Activated CD8-positive, alpha-beta memory T cell treated with anti-CD3 and anti-CD28 coated beads for 4 hours (primary cell): ENCODE data around the gene CHD6.
A peak's percentile ranks its signal among the peaks of the same experiment; 100 is the strongest.

Source experiments
- DNase-seq, 2 donors: peaks; one replicate each; pipeline ENCODE4 v3.0.0-alpha.2; 2020; ENCODE audit warnings: low read depth in 2 of 2

CHD6 gene

DNA sequence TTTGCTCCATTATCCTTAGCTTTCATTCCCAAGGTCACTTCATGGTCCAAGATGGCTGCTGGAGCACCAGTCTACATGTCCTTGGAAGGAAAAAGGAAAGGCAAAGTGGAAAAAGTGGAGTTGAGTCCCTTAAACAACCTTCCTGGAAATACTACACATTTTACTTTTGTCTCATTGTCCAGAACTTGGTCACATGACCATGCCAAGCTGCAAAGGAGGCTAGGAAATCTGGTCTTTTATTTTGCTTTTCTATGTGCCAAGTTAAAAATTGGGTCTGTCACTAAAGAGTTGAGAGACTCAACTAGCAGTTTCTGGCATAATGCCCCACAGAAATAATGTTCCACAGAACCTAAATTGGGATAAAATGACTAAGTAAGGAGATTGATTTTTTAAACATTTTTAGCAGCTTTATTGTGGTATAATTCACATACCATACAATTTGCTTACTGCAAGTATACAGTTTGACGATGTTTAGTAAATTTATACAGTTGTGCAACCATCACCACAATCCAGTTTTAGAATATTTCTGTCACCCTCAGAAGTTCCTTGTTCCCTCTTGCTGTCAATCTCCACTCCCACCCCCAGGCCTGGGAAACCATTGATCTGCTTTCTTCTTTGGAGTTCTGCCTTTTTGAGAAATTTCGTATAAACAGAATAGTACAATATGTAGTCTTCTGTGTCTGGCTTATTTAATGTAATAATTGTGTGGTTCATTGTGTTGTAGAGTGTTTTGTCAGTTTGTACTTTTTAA is 5.6 kb upstream of the CHD6 start:
- DNase-seq, result no peak

DNA sequence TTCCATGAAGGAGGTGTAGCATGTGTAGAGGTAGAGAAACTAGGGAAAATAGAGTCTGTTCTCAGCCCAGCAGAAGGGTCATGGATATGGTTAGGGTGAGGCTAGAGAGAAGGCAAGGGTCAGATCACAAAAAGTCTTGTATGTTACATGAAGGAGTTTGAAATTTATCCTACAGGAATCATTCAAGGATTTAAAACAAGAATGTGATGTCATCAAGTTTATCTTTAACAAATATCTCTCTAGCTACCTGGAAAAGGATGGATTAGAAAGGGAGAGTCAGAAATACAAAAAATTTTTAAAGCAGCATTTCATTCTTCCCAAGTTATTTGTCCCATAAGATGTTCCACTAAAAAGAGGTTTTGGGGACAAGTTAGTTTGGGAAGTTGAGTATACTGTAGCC is 4.4 kb upstream of the CHD6 start:
- no peak for DNase-seq

DNA sequence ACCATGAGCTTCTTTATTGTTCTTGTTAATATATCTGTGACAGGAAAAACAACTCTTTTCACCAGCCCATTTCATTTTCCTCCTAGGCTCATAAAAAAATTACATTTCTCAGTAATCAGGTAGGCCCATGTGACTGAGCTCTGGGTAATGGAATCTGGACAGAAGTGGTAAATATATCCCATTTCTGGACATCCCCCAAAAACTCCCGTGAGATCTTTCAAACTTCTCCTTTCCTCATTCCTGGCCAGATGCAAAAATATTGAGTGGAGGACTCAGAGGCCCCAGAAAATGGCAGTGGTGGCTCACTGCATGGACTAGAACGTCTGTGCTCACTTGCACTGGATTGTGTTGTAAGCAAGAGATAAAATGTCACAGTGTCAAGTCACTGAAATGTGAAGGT is 3.8 kb upstream of the CHD6 start:
- no peak for DNase-seq

DNA sequence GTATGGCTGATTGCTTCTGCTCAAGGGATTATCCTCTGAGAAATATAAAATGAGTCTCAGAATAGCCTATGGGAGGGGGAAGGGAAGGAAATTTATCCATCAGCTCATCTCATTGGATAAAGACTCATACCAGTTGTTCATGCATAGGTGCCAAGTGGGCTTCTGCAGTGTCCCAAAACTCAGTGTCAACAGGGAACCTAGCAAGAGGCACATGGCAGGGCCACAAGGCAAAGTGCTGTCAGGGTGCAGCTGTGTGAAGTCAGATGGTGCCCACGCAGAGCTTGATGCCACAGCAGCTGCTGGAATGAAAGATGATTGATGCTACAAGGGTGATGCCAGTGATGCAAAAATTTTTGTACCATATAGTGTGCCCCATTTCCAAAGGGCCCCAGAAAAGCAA is 3.2 kb upstream of the CHD6 start:
- DNase-seq, result no peak

DNA sequence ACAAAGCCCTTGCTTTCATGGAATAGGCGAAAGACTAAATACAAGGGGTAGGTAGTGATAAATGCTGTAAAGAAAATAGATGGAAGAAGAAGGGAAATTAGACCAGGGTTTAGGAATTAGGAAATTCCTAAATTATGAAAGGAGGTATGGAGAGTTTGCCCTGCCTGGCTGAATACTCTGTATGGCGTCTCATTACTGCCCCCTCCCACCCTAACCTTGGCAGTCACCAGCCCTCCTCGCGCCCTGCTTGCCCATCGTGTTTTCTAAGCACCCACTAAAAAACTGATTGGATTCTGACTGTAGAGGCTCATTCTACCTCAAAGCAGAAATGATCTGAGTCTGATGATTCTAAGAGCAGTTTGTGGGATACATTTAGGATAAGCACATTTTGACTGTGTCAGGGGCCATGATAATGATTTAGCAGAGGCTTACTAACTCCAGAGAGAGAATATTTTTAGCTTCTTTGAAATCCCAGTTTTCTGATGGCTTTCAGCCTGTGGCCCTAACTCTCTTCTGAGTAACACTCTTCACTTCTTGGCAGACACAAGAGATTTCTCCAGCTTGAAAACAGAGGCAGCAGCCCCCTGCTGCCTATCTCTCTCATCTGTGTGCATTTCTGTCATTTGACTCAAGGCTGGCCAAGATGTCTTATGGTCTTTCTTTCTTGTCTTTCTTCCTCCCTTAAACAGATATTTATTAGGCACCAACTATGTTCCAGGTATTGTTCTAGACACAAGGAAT is 1.4 kb upstream of the CHD6 start:
- no peak for DNase-seq

DNA sequence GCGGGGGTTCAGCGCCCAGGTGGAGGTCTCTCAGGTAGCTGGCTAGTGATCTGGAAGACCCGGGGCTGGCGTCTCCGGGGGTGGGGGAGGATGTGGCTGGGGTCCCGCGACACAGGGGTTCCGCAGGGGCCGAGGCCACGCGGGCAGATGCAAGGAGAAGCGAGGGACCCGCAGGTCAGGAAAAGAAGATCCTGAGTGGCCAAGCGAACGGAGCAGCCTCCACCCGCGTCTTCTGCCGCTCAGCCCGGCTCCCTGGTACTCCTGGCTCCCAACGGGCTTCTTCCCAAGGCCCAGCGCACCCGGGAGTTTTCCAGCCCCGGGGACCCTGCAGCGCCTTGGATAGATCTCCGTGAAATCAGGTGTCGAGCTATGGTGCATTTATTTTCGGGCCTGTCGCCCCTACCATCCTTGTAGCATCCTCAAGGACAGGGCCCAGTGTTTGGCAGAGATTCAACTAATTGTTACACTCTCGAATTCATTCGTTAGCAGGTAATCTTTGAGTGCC is 682 bp upstream of the CHD6 start:
- DNase-seq, result no peak

DNA sequence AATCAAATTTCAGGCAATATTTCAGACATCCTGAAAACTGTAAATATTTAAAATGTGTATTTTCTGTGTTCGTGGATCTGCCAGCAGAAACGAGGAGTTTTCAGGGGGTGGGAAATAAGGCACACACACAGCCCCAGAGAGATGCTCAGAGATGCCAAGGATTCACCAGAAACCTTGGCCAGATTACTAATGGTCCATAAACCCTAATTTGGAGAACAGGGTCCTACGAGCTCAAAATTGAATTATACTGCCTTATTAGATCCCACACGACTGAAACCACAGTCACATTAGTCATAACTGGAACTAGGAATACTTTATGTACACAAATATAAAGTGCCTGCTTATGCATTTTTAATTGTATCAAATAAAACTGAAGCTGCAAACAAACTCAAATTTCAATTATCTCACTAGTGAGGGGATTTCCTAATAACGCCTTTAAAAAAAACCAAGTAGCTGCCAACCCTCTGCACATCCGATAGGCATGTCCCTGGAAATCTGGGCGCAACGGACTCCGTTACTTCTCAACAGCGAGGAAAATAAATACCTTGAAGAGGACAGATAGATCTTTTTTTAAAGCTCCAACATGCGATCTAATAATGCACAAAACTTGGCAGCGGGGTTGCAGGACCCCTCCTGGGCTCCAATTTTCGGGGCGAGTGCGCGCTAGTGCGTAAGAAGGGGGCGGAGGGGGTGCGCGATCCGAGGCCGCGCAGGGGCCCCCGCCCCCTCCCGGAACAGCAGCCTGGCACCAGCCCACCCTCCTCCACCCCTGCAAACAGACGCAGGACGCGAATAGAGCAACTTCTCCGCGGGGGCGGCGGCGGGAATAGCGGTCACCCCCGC is 897 bp downstream of the CHD6 start:
- DNase-seq, result peak; percentile 13 to 22

DNA sequence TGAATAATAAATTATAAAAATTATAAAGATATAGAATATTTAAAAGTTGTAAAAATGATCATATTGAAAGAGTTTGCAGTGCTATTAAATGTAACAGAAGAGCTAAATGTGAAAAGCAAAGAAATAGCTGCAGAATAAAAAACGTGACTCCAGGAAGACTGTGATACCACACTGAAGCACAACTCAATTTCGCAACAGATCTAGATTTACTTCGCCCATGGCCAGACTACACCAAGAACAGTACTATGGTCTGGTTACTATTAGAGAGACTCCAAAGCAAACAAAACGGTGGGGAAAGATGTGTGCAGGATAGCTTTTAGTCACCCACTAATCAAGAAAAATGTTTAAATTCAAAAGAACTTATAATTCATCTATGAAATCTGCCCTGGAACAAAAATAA is 1.9 kb downstream of the CHD6 start:
- no peak for DNase-seq

DNA sequence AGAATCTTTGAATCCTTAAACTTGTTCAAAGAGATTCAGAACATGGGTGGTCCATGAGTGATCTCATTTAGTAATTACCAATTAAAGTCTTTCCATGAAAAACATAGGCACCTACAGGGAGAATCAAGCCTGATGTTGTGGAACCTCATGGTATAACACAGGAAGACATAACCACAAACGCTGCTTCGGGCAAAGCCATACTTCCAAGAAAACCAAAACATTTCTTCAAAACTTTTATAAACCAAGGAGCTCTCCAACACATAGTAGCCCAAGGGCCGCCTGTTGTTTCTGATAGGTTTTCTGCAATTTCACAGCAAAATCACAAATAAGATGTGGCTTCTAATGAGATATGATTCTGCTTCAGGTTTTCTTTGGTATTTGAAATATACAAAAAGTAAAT is 2.5 kb downstream of the CHD6 start:
- DNase-seq, result no peak

DNA sequence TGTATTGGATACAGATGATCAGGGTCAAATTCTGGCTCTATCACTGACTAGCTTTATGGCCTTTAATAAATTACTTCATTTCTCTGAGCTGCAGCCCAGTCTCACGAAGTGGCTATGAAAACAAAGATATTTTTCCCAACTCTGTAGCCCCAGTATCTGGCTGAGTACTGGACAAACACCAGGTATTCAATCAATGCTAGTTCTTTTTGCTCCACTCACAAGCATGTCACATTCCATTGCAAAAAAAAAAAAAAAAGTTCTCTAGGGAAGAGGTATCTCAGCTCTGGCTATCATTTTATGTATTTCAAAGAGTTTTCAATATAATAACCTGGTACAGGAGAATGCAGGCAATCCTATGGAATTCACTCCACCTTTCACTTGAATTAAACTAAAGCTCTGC is 3.1 kb downstream of the CHD6 start:
- DNase-seq, result no peak

DNA sequence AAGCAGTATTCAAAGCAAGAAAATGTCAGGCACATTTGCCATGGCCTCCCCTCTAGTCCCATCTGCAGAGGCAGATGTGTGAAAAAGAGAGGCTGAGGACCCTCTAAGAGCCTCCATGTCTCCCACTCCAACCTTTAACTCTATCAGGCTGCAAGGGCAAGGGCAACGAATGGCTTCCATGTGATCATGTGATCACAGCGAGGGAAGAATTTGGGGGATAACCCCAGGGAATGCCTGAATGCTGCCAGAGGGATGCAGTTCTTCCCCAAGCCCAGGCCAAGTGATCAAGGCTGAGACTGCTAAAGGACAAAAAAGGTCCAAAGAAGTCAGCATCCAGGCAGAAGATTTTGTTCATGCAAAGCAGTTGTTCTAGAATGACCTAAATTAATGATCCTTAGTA is 4.9 kb downstream of the CHD6 start:
- DNase-seq, result no peak

DNA sequence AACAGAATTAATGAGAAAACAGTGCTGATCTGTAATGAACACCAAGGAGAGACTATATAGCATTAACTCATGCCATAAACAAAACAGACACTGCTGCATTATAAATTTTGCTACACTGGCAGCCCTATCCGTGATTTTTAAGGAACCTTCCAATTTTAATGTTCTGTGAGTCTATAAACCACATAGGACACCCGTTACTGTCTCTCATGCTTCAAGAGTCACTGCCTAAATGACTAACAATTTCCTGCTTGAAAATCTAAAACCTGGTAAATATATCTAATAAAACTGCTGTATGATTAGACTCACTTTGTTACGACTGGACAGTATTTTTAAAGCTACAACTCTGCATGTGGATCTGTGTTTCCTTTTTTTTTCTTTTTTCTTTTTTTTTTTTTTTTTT is 8.7 kb downstream of the CHD6 start:
- no peak for DNase-seq

DNA sequence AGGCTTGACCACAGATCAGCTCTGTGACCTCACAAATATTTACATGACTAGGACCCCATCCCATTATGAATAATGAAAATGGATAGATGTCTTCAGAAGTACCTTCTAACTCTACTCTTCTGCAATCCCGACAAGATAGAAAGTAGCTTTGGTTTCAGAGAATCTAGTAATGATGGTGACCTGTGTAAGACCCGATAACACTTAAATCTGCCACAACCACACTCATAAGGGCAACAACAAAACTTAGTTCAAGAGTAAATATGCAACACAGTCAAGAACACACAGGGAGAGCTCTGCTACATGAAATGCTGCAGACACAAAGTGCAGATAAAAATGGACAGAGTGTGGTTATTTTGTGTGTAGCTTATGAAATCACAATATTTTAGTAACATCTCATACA is 9.6 kb downstream of the CHD6 start:
- no peak for DNase-seq

DNA sequence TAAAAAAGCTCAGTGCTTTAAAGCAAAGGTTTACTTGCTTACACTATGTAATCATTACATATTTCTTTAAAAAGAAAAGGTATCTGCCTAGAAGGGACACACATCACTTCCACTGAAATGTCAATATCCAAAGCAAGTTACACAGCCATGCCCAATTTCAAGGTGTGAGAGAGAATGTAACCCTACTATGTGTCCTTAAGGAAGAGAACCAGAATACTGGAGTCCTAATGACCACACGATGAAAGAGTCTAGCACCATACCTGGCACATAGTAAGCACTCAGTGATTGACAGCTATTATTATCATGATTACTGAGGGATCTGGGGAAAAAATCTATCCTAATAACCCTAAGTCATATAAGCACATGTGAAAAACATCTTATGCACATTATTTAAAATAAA is 10.4 kb downstream of the CHD6 start:
- DNase-seq, result no peak

DNA sequence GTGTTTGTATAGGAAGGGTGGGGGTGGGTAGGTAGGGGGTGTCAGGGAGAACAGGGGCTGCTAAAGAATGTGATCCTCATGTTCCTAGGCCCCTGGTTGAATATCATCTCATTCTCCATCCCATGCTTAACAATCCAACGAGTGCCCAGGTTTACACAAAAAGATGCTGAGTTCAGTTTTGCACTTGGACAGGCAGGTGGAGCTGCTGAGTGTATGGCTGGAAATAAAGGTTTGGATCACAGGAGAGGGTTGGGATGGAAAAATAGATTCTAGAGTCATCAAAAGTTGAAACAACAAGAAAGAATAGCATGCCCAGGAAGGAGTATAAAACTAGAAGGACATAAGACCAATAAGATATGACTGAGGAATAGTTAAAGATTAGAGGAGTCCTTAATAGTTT is 14.2 kb downstream of the CHD6 start:
- no peak for DNase-seq

DNA sequence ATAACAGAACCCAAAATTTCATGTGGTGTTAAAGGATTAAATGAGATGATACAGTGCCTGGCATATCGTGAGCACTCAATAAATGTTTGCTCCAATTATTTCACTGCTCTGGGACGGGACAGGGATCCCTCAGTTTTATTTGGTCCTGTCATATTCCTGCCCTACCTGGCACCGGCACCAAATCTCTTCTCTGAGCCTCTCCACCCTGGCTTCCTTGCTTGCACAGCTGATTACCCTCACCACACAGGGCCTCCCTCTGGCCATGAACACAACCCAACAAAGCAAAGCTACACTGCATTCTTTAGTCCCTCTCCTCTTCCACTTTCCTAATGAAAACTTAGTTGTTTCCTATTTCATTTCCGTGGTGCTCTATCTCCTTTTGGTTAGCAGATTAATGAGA is 16.4 kb downstream of the CHD6 start:
- DNase-seq, result no peak

DNA sequence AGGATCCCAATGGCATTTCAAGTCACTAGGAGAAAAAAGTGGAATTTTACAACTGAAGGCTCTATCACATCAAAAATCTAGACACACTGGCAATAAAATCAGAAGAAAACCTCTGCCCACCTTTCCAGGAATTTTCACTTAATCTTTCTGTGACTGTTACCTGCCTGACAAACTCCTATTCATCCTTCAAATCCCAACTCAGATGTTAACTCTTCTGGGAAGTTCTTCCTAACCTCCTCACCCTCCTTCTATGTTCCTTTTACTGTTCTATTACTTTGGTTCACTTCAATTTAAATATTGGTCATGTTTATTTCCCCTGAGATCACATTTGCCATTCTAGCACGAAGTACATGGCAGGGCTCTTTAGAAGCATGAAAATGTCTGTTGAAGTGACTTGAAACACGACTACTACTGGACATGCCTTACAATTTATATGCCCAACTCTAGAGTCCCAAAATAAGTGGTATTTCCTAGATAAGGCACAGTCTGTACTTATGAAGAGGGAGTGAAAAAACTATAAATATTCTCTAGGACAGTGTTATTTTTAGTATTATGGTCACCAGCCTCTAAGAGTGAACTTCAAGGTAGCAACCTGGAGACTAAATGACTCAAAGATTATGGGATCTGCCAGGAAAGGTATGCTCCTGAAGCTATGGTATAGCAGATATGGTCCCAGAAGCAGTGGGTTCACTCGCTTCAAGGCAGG is 17.1 kb downstream of the CHD6 start:
- no peak for DNase-seq

DNA sequence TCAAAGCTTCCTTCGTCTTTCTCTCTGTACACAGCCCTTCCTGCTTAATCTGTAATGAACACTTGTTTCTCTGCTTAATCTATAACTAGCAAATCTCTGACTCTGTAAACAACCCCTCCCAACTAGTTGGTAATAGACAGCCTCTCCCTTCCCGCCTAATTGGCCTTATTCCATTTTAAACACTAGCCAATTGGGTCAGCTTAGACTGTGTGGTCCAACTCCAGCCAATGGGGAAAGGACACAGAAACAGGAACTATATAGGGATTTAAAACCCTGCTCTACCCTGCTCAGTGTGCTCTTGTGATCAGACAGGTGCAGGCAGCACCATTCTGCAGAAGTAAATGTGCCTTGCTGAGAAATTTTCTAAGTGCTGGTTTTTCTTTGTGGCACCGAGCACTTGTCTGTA is 18.5 kb downstream of the CHD6 start:
- DNase-seq, result no peak

DNA sequence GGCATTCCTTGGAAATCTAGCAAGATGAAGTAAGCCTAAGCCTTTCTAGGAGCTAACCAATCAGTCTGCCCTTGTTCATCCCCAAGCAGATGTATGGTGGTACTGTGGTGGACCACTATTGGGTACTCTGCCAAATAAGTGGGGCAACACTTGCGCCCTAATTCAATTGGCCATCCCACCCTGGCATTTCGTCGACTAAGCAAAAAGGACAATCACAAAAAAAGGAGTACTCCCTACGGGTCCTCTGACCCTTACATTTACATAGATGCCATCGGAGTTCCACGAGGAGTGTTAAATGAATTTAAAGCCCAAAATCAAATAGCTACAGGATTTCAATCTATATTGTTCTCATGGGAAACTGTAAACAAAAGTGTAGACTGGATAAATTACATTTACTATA is 19.5 kb downstream of the CHD6 start:
- DNase-seq, result no peak

DNA sequence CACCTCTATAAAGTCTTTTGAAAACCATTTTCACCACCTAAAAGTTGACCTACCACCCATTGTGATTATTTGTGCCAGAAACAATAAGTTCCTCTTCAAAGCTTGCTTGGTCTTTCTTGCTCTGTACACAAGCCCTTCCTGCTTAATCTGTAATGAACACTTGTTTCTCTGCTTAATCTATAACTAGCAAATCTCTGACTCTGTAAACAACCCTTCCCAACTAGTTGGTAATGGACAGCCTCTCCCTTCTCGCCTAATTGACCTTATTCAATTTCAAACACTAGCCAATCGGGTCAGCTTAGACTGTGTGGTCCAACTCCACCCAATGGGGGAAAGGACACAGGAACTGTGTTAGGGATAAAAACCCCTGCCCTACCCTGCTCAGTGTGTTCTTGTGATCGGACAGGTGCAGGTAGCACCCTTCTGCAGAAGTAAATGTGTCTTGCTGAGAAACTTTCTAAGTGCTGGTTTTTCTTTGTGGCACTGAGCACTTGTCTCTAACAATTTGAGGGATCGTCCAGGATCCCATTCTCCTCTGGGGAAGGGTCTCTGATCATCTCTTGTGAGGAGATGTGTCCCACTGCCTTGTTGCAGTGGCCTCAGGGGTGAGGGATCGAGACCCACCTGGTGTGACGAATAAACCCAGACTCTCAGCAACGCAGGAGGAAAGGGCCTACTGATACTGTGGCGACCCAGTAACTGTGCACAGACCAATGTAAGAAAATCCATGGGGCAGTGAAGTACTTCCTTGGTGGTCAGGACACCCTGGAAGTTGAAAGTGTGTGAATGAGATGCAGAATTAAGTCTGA is 23.5 kb downstream of the CHD6 start:
- DNase-seq, result no peak
